OCI-LY7 (cell line): ENCODE data around the gene SCN10A. TPM values are rescaled to one million over a fixed set of nuclear protein-coding genes. Genes with fewer than 3 reads are reported as not detected.

Source experiments
- BruUV-seq: library from RNA; stranded (reverse); fragments of 400-500 nt; replicated peaks from 2 replicates; lab custom pipeline; 2021; lab: Mats Ljungman, UMichigan
- CTCF ChIA-PET: fragments of 300-600 bp; sonication (Branson Sonifier 250); formaldehyde crosslinking; loops from one replicate; lab custom pipeline; 2022; ENCODE audit warnings: antibody characterized with exemption; ENCODE audit not compliant: unreplicated experiment; lab: Charles Lee
- POLR2A ChIA-PET: fragments of 300-600 bp; sonication (Branson Sonifier 250); formaldehyde crosslinking; loops from one replicate; lab custom pipeline; 2022; ENCODE audit warnings: antibody characterized with exemption; lab: Charles Lee
- DNase-seq: peaks from one replicate; pipeline ENCODE4 v3.0.0-alpha.2; 2015; ENCODE audit warnings: low spot score
- H2AFZ ChIP-seq: fragments of 200-600 bp; sonication (generic), shearing (Covaris generic); 2 replicates; pipeline ENCODE4 v1.6.1; 2014; ENCODE audit warnings: mild to moderate bottlenecking, antibody characterized with exemption, low read length, moderate library complexity
- H3K27ac ChIP-seq: fragments of 200-600 bp; sonication (generic); 2 replicates; pipeline ENCODE4 v1.5.1; 2014; ENCODE audit warnings: mixed run types, low read depth, mild to moderate bottlenecking, moderate library complexity, low read length, inconsistent platforms; ENCODE audit not compliant: poor library complexity, severe bottlenecking
- H3K36me3 ChIP-seq: fragments of 200-600 bp; sonication (generic); 2 replicates; pipeline ENCODE4 v1.6.1; 2014; ENCODE audit warnings: mild to moderate bottlenecking, antibody characterized with exemption, low read length, moderate library complexity, mixed read lengths; ENCODE audit not compliant: insufficient read depth
- H3K4me1 ChIP-seq: fragments of 200-600 bp; sonication (generic); 2 replicates; pipeline ENCODE4 v1.5.1; 2014; ENCODE audit warnings: mild to moderate bottlenecking, low read length; ENCODE audit not compliant: insufficient read depth, poor library complexity, severe bottlenecking
- H3K4me2 ChIP-seq: fragments of 200-600 bp; sonication (generic); 2 replicates; pipeline ENCODE4 v1.6.1; 2014; ENCODE audit warnings: mild to moderate bottlenecking, low read length
- H3K4me3 ChIP-seq: fragments of 200-600 bp; sonication (generic); 2 replicates; pipeline ENCODE4 v1.5.1; 2014; ENCODE audit warnings: mild to moderate bottlenecking, low read depth, low read length; ENCODE audit not compliant: poor library complexity, severe bottlenecking
- H3K79me2 ChIP-seq: fragments of 200-600 bp; sonication (generic); 2 replicates; pipeline ENCODE4 v1.6.1; 2016; ENCODE audit warnings: low read depth, mild to moderate bottlenecking, low read length, moderate library complexity, mixed read lengths; ENCODE audit not compliant: insufficient read depth
- H3K9me2 ChIP-seq: fragments of 200-600 bp; sonication (generic); 2 replicates; pipeline ENCODE4 v1.6.1; 2016; ENCODE audit warnings: mild to moderate bottlenecking, low read length, mixed read lengths; ENCODE audit not compliant: insufficient read depth
- H3K9me3 ChIP-seq: fragments of 200-600 bp; sonication (generic); 2 replicates; pipeline ENCODE4 v1.6.1; 2014; ENCODE audit warnings: mild to moderate bottlenecking, mixed run types, low read length, mixed read lengths
- H4K20me1 ChIP-seq: fragments of 200-600 bp; sonication (generic); 2 replicates; pipeline ENCODE4 v1.6.1; 2014; ENCODE audit warnings: mild to moderate bottlenecking, antibody characterized with exemption, low read length, moderate library complexity, mixed read lengths; ENCODE audit not compliant: insufficient read depth
- EZH2phosphoT487 ChIP-seq: fragments of 200-600 bp; sonication (generic); IDR thresholded peaks from 2 replicates; pipeline ENCODE4 v1.6.1; 2018; ENCODE audit warnings: low read depth, borderline replicate concordance, mild to moderate bottlenecking, mixed run types, antibody characterized with exemption, low read length, moderate library complexity, mixed read lengths
- intact Hi-C: fragments of 100-400 bp; cut with micrococcal nuclease; formaldehyde crosslinking; loops from one replicate; pipeline ENCODE4 v1.10.0; 2022; ENCODE audit not compliant: unreplicated experiment
- total RNA-seq, 2 experiments: library from RNA; depleted of rRNA in 1 of 2; stranded (reverse); fragments of >200 nt in 1 of 2; shearing (Covaris generic) in 1 of 2; gene quantifications; 2 replicates each; pipeline ENCODE4 v1.2.3, GENCODE V29; 2014 to 2022
- TF ChIP-seq, protein P1 (sequence below): fragments of 200-600 bp; sonication (generic); conservative IDR thresholded peaks from 2 replicates; pipeline ENCODE4 v1.5.1; 2014; ENCODE audit warnings: mild to moderate bottlenecking, antibody characterized with exemption, low read length, moderate library complexity, mixed read lengths

Gene SCN10A
- total RNA-seq, 2 experiments from 2014 or later, result not detected

GRCh38 chr3:38662544-38662943 is 153.5 kb downstream of the SCN10A start:
- Histone ChIP-seq H3K9me2 (no peaks in the 10 kb centered on the region), H3K4me1 (no peaks in the 10 kb centered on the region), H3K4me2 (no peak overlapping the region), H3K79me2 (no peaks in the 10 kb centered on the region), H3K9me3 (0 out of 2 replicates have a peak, but pooled peaks cover 10% of the 10 kb centered on the region), H3K36me3 (no peaks in the 10 kb centered on the region), H3K27ac (no peak overlapping the region), H3K4me3 (no peak overlapping the region), H4K20me1 (no peaks in the 10 kb centered on the region), H2AFZ (no peak overlapping the region)
- TF ChIP-seq, protein P1, sequence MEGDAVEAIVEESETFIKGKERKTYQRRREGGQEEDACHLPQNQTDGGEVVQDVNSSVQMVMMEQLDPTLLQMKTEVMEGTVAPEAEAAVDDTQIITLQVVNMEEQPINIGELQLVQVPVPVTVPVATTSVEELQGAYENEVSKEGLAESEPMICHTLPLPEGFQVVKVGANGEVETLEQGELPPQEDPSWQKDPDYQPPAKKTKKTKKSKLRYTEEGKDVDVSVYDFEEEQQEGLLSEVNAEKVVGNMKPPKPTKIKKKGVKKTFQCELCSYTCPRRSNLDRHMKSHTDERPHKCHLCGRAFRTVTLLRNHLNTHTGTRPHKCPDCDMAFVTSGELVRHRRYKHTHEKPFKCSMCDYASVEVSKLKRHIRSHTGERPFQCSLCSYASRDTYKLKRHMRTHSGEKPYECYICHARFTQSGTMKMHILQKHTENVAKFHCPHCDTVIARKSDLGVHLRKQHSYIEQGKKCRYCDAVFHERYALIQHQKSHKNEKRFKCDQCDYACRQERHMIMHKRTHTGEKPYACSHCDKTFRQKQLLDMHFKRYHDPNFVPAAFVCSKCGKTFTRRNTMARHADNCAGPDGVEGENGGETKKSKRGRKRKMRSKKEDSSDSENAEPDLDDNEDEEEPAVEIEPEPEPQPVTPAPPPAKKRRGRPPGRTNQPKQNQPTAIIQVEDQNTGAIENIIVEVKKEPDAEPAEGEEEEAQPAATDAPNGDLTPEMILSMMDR, result peak; percentile 76
- TF ChIP-seq EZH2phosphoT487, result no peak
- peak; percentile 22 for DNase-seq
- intact Hi-C loops, result no loop called here
- ChIA-PET CTCF (no interaction called here), POLR2A (interaction anchor here (1.0 kb wide), 1 partner anchor 10 kb away, joined by 3 read pairs; no protein-coding TSS in a partner anchor)
- BruUV-seq, result no TSS peak

DNA sequence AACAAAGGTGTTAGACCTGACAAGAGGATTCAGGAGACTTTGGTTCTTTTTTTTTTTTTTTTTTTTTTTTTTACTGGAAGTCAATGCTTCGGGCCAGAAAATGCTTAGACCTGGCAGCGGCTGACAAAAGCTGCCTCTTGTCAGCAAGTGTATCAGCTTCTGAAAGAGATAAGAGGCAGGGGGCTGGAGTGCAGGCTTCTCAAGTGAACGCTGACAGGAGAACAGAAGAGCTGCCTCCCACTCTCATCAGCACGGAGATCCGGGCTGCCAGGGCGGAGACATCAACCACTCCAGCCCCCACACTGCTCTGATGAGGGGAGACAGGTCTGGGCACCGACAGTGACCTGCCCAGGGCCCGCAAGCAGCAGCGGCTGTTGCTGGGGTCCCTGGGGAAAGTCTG is 157.2 kb downstream of the SCN10A start:
- no peak for DNase-seq
- ChIA-PET CTCF (no interaction called here), POLR2A (interaction anchor here (0.7 kb wide), 1 partner anchor 147 kb away, joined by 9 read pairs; no protein-coding TSS in a partner anchor)
- Histone ChIP-seq H4K20me1 (no peaks in the 10 kb centered on the region), H3K27ac (no peak overlapping the region), H3K36me3 (no peaks in the 10 kb centered on the region), H3K79me2 (no peaks in the 10 kb centered on the region), H3K4me2 (no peak overlapping the region), H3K9me2 (no peaks in the 10 kb centered on the region), H2AFZ (no peak overlapping the region), H3K4me3 (no peak overlapping the region), H3K9me3 (0 out of 2 replicates have a peak, but pooled peaks cover 10% of the 10 kb centered on the region), H3K4me1 (no peaks in the 10 kb centered on the region)
- BruUV-seq, result no TSS peak
- intact Hi-C loops, result no loop called here
- no peak for TF ChIP-seq EZH2phosphoT487
- TF ChIP-seq, protein P1, result no peak

GRCh38 chr3:38657369-38657768 is 158.6 kb downstream of the SCN10A start:
- no peaks in the 10 kb centered on the region for H3K36me3 ChIP-seq
- ChIA-PET POLR2A (no interaction called here), CTCF (no interaction called here)
- no peaks in the 10 kb centered on the region for H3K79me2 ChIP-seq
- no TSS peak for BruUV-seq
- H3K9me3 ChIP-seq, result 0 out of 2 replicates have a peak, but pooled peaks cover 10% of the 10 kb centered on the region
- H3K9me2 ChIP-seq, result no peaks in the 10 kb centered on the region
- intact Hi-C loops, result no loop called here
- no peak for DNase-seq
- no peaks in the 10 kb centered on the region for H3K4me1 ChIP-seq
- no peak for TF ChIP-seq EZH2phosphoT487
- TF ChIP-seq, protein P1, result no peak
- H3K27ac ChIP-seq, result no peak overlapping the region
- no peak overlapping the region for H2AFZ ChIP-seq
- H4K20me1 ChIP-seq, result no peaks in the 10 kb centered on the region
- no peak overlapping the region for H3K4me2 ChIP-seq
- no peak overlapping the region for H3K4me3 ChIP-seq
